IMR-90 (cell line): Measurements from ENCODE around the gene ARHGEF4. TPM values are rescaled to one million over a fixed set of nuclear protein-coding genes. Genes with fewer than 3 reads are reported as not detected.
"Not testable (repeated sequence)": the region's sequence is repeated elsewhere in the genome, so short reads cannot be mapped to it uniquely, and the experiment has no call there.

Experiments
- ATAC-seq: fragments of 200-7000 bp; cut with Tn5 transposase; 2 replicates; pipeline ENCODE4 v1.9.1; 2020; ENCODE audit warnings: low read depth, mild to moderate bottlenecking, moderate library complexity
- BruUV-seq: library from RNA; stranded (reverse); fragments of 400-500 nt; replicated peaks from 2 replicates; lab custom pipeline; 2021; lab: Mats Ljungman, UMichigan
- CTCF ChIA-PET: fragments of 300-600 bp; formaldehyde crosslinking; extraction: SDS; loops from one replicate; lab custom pipeline; 2021; ENCODE audit warnings: antibody characterized with exemption; lab: Yijun Ruan, JAX
- POLR2A ChIA-PET: fragments of 300-600 bp; sonication (Branson Sonifier 250); formaldehyde crosslinking; loops from one replicate; lab custom pipeline; 2022; ENCODE audit warnings: antibody characterized with exemption; ENCODE audit not compliant: unreplicated experiment; lab: Charles Lee
- DNase-seq: peaks from one replicate; pipeline ENCODE4 v3.0.0; 2013
- H2AFZ ChIP-seq: replicated peaks from 2 replicates; pipeline ENCODE3; 2013; ENCODE audit warnings: low read length, mild to moderate bottlenecking; ENCODE audit not compliant: poor library complexity
- H2AK5ac ChIP-seq: 2 replicates; pipeline ENCODE4 v1.6.1; 2013; ENCODE audit warnings: low read depth, low read length, inconsistent platforms
- H2AK9ac ChIP-seq: replicated peaks from 2 replicates; pipeline ENCODE3; 2013; ENCODE audit warnings: mild to moderate bottlenecking, low read depth, low read length, moderate library complexity; ENCODE audit not compliant: poor library complexity
- H2BK120ac ChIP-seq: 2 replicates; pipeline ENCODE4 v1.6.1; 2013; ENCODE audit warnings: low read depth, low read length, inconsistent platforms
- H2BK15ac ChIP-seq: 3 replicates; pipeline ENCODE4 v1.6.1; 2013; ENCODE audit warnings: low read depth, low read length, inconsistent platforms
- H2BK20ac ChIP-seq: 2 replicates; pipeline ENCODE4 v1.6.1; 2013; ENCODE audit warnings: low read depth, mild to moderate bottlenecking, inconsistent platforms, low read length, moderate library complexity
- H2BK5ac ChIP-seq: 2 replicates; pipeline ENCODE4 v1.6.1; 2013; ENCODE audit warnings: mild to moderate bottlenecking, low read depth, low read length, inconsistent platforms; ENCODE audit not compliant: poor library complexity, severe bottlenecking
- H3K14ac ChIP-seq: replicated peaks from 2 replicates; pipeline ENCODE4 v1.6.1; 2013; ENCODE audit warnings: low read depth, low read length, inconsistent platforms
- H3K18ac ChIP-seq: 2 replicates; pipeline ENCODE4 v1.6.1; 2013; ENCODE audit warnings: low read depth, low read length, control low read depth
- H3K23ac ChIP-seq: 2 replicates; pipeline ENCODE4 v1.6.1; 2013; ENCODE audit warnings: low read depth, low read length, inconsistent platforms
- H3K27ac ChIP-seq: 2 replicates; pipeline ENCODE4 v1.5.1; 2013; ENCODE audit warnings: mild to moderate bottlenecking, control low read depth, low read length; ENCODE audit not compliant: insufficient read depth
- H3K27me3 ChIP-seq: 2 replicates; pipeline ENCODE4 v1.6.1; 2013; ENCODE audit warnings: low read length; ENCODE audit not compliant: control insufficient read depth, insufficient read depth
- H3K36me3 ChIP-seq: 2 replicates; pipeline ENCODE4 v1.6.1; 2013; ENCODE audit warnings: low read length, mixed read lengths; ENCODE audit not compliant: control insufficient read depth, insufficient read depth
- H3K4ac ChIP-seq: 2 replicates; pipeline ENCODE4 v1.6.1; 2013; ENCODE audit warnings: low read depth, low read length, inconsistent platforms
- H3K4me1 ChIP-seq: 2 replicates; pipeline ENCODE4 v1.6.1; 2013; ENCODE audit warnings: low read length, mixed read lengths; ENCODE audit not compliant: control insufficient read depth, insufficient read depth
- H3K4me2 ChIP-seq: 2 replicates; pipeline ENCODE4 v1.6.1; 2013; ENCODE audit warnings: low read depth, mild to moderate bottlenecking, control low read depth, low read length, moderate library complexity
- H3K4me3 ChIP-seq: 2 replicates; pipeline ENCODE4 v1.5.1; 2013; ENCODE audit warnings: low read depth, mild to moderate bottlenecking, control low read depth, low read length, moderate library complexity; ENCODE audit not compliant: insufficient read depth
- H3K56ac ChIP-seq: 2 replicates; pipeline ENCODE4 v1.6.1; 2013; ENCODE audit warnings: low read length, inconsistent platforms; ENCODE audit not compliant: insufficient read depth; ENCODE audit errors: extremely low read depth
- H3K79me1 ChIP-seq, 2 experiments: 2 replicates each; pipeline ENCODE4 v1.6.1; 2013; ENCODE audit warnings: low read length in 2 of 2, inconsistent platforms in 1 of 2, low read depth in 1 of 2
- H3K9ac ChIP-seq: 2 replicates; pipeline ENCODE4 v1.6.1; 2013; ENCODE audit warnings: low read depth, low read length, control low read depth
- H3K9me1 ChIP-seq: 2 replicates; pipeline ENCODE4 v1.6.1; 2013; ENCODE audit warnings: low read length, inconsistent platforms; ENCODE audit not compliant: insufficient read depth
- H3K9me3 ChIP-seq: 2 replicates; pipeline ENCODE4 v1.6.1; 2013; ENCODE audit warnings: low read length; ENCODE audit not compliant: control insufficient read depth, insufficient read depth
- H4K20me1 ChIP-seq: 2 replicates; pipeline ENCODE4 v1.6.1; 2013; ENCODE audit warnings: low read length, inconsistent platforms; ENCODE audit not compliant: insufficient read depth
- H4K5ac ChIP-seq: 2 replicates; pipeline ENCODE4 v1.6.1; 2013; ENCODE audit warnings: mild to moderate bottlenecking, low read depth, low read length, control low read depth
- H4K8ac ChIP-seq, 2 experiments: 2 replicates each; pipeline ENCODE4 v1.6.1; 2013; ENCODE audit warnings: low read depth in 2 of 2, low read length in 2 of 2, control low read depth in 1 of 2, inconsistent platforms in 1 of 2
- H4K91ac ChIP-seq: 2 replicates; pipeline ENCODE4 v1.6.1; 2013; ENCODE audit warnings: low read depth, low read length, inconsistent platforms; ENCODE audit not compliant: insufficient read depth
- WGBS, 2 experiments: methylation state at CpG; one replicate each; pipeline versions ENCODE4 v1.1.5 to v1.1.7; 2013; ENCODE audit warnings: missing lambda C conversion rate in 2 of 2; ENCODE audit not compliant: insufficient read length in 1 of 2; ENCODE audit errors: extremely low coverage in 2 of 2; 5-methylcytosine and 5-hydroxymethylcytosine counted together
- dilution Hi-C: fragments of 300-500 bp; cut with HindIII; formaldehyde crosslinking; loops from one replicate; pipeline ENCODE4 v1.14.3; 2018; ENCODE audit warnings: low sequenced_read_pairs; ENCODE audit not compliant: unreplicated experiment
- in situ Hi-C: fragments of 300-500 bp; cut with MboI; formaldehyde crosslinking; loops from 3 replicates; pipeline ENCODE4 v1.14.3; 2019; ENCODE audit warnings: low sequenced_read_pairs, inconsistent platforms, mixed read lengths
- intact Hi-C: fragments of 100-400 bp; cut with micrococcal nuclease; formaldehyde crosslinking; loops from 2 replicates; pipeline ENCODE4 v1.10.0; 2022
- polyA plus RNA-seq, 3 experiments: library from polyadenylated mRNA; depleted of rRNA; stranded (reverse); fragments of >200 nt; gene quantifications; 2 replicates each; pipeline ENCODE4 v1.2.3, GENCODE V29; 2012; ENCODE audit warnings: low replicate concordance in 1 of 3
- total RNA-seq: library from RNA; depleted of rRNA; stranded (reverse); fragments of >200 nt; gene quantifications from 2 replicates; pipeline ENCODE4 v1.2.3, GENCODE V29; 2012

Gene ARHGEF4
- total and polyA plus RNA-seq, 2 of the 4 experiments (the other 2 are of a cell fraction): 2.7 to 5.0 TPM

- H3K27me3 ChIP-seq, H3K4ac ChIP-seq, H2AK9ac ChIP-seq, H4K8ac ChIP-seq, H4K5ac ChIP-seq, intact Hi-C loops, H3K23ac ChIP-seq, H4K91ac ChIP-seq, H3K9ac ChIP-seq, H3K27ac ChIP-seq, H2BK120ac ChIP-seq, dilution Hi-C loops, ATAC-seq, POLR2A ChIA-PET, in situ Hi-C loops, H2BK20ac ChIP-seq, H3K4me3 ChIP-seq, H3K56ac ChIP-seq, BruUV-seq, H3K9me3 ChIP-seq, H3K18ac ChIP-seq, H3K4me2 ChIP-seq, H2AK5ac ChIP-seq, H2BK5ac ChIP-seq, H3K14ac ChIP-seq, DNase-seq, H3K4me1 ChIP-seq, H2BK15ac ChIP-seq, H2AFZ ChIP-seq: not testable (repeated sequence)
- Histone ChIP-seq H3K79me1 (peaks cover 31 to 66% of the 10 kb centered on the region in 2 experiments), H3K9me1 (peaks cover 14% of the 10 kb centered on the region), H4K20me1 (peaks cover 57% of the 10 kb centered on the region), H3K36me3 (peaks cover 43% of the 10 kb centered on the region)
- WGBS, 2 experiments: 96% methylated on average over 4 of the region's 6 CpGs; no CpG with 5 or more reads in 1 of the 2 experiments
- CTCF ChIA-PET: interaction anchor here (0.8 kb wide), 1 partner anchor 32 kb away, joined by 3 read pairs; no protein-coding TSS in a partner anchor
Observed at GRCh38 chr2:131079931-131080330, 243.2 kb downstream of the ARHGEF4 start.
